Measurements from ENCODE around the gene SETBP1. TPM values are rescaled to one million over a fixed set of nuclear protein-coding genes. Genes with fewer than 3 reads are reported as not detected.

SETBP1 gene
- total RNA-seq, 1 experiment from 2014 or later = 0.05 TPM

DNA sequence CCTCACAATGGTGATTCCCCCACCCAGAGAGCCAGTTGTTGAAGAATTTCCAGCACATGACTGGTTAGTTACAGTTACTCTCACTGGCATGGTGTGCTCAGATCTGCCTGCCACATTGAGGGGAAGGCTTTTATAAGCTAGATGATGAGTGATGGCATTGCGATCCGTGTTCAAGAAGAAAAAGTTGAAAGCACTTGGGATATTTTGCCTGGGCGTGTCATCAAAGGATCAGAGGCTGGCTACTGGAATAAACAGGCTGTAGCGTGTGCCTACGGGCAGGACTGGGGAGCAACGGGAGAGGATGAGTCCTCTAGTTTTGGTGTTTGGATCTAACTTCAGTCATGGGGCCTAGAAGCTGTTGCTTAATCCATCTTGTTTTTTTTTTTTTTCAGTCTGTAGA lies 175.0 kb downstream of the SETBP1 start:
- ChIA-PET RAD21 (ENCODE audit: low non-redundant PET in 1 of 2, low total read pairs in 2 of 2, uncharacterized antibody in 2 of 2, unreplicated experiment in 2 of 2) (no interaction called here), POLR2A (no interaction called here), CTCF (no interaction called here)
- Histone ChIP-seq H2AFZ (ENCODE audit: low read depth, low read length, poor library complexity, severe bottlenecking) (no peak overlapping the region), H3K27ac (ENCODE audit: low read depth, low read length) (no peak overlapping the region), H3K36me3 (ENCODE audit: control insufficient read depth in 1 of 2, insufficient read depth in 2 of 2, low read length in 2 of 2) (no peaks in the 10 kb centered on the region), H3K4me3 (replicated peaks in 1 of 2; ENCODE audit: low read depth in 1 of 2, low read length in 2 of 2) (no peak overlapping the region), H3K9me3 (ENCODE audit: control insufficient read depth in 1 of 2, insufficient read depth in 1 of 2, low read depth in 1 of 2, low read length in 2 of 2) (peaks cover 10 to 21% of the 10 kb centered on the region in 2 experiments; a peak in 2 of 4 replicates), H3K4me2 (ENCODE audit: low read length) (no peak overlapping the region), H3K9ac (ENCODE audit: low read length) (no peak overlapping the region), H4K20me1 (ENCODE audit: insufficient read depth) (no peaks in the 10 kb centered on the region), H3K27me3 (ENCODE audit: insufficient read depth, low read length) (no peaks in the 10 kb centered on the region), H3K4me1 (ENCODE audit: control insufficient read depth in 1 of 2, insufficient read depth in 2 of 2, low read length in 2 of 2) (no peaks in the 10 kb centered on the region), H3K9me2 (ENCODE audit: insufficient read depth) (no peaks in the 10 kb centered on the region), H3K79me2 (ENCODE audit: insufficient read depth, low read length) (no peaks in the 10 kb centered on the region)
- BruUV-seq (replicated peaks) = no TSS peak
- ATAC-seq (no peak), DNase-seq (ENCODE audit: low read depth, low spot score) (no peak)
- no peak for TF ChIP-seq ZNF274 (IDR thresholded peaks at IDR 0.05; ENCODE audit: low read depth, low read length)
- no peak for TF ChIP-seq EGR1 (IDR thresholded peaks at IDR 0.05; ENCODE audit: low read depth)
- no peak for TF ChIP-seq CEBPB (IDR thresholded peaks at IDR 0.05; ENCODE audit: low read depth)
- TF ChIP-seq ZFX (IDR thresholded peaks at IDR 0.05) = no peak
- no peak for TF ChIP-seq CBX3 (IDR thresholded peaks at IDR 0.05; ENCODE audit: low read depth)
- TF ChIP-seq POLR2AphosphoS5 (IDR thresholded peaks at IDR 0.05; ENCODE audit: low read depth, low read length) = no peak
- TF ChIP-seq ELF1 (IDR thresholded peaks at IDR 0.05; ENCODE audit: borderline replicate concordance, low read depth) = no peak
- intact Hi-C loops (cut with micrococcal nuclease) = no loop called here

DNA sequence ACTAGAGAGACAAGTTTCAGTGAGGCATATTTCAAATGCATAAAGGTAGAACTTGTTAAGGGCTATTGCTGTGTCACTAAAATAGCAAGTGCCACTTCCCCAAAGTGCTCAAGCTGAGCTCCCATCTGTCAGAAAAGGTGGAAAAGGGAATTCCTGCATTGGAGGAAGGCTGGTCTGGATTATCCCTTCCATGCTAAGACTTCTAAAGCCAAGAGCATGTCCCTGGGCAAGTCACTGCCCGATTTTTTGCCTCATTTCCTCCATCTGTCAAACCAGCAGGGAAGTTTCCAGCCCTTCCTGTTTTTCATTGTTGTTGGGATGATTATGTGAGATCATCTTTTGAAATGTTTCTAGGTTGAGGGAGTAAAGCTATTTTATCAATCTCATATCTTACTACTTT lies 175.5 kb downstream of the SETBP1 start:
- ATAC-seq (no peak), DNase-seq (ENCODE audit: low read depth, low spot score) (no peak)
- H3K27me3 ChIP-seq (ENCODE audit: insufficient read depth, low read length) = no peaks in the 10 kb centered on the region
- no peaks in the 10 kb centered on the region for H3K4me1 ChIP-seq (ENCODE audit: control insufficient read depth in 1 of 2, insufficient read depth in 2 of 2, low read length in 2 of 2)
- no peaks in the 10 kb centered on the region for H3K79me2 ChIP-seq (ENCODE audit: insufficient read depth, low read length)
- no TSS peak for BruUV-seq (replicated peaks)
- H3K9me2 ChIP-seq (ENCODE audit: insufficient read depth) = no peaks in the 10 kb centered on the region
- intact Hi-C loops (cut with micrococcal nuclease) = no loop called here
- CTCF ChIA-PET = no interaction called here
- RAD21 ChIA-PET (ENCODE audit: low non-redundant PET in 1 of 2, low total read pairs in 2 of 2, uncharacterized antibody in 2 of 2, unreplicated experiment in 2 of 2) = no interaction called here
- H3K4me2 ChIP-seq (ENCODE audit: low read length) = no peak overlapping the region
- no peak overlapping the region for H3K4me3 ChIP-seq (replicated peaks in 1 of 2; ENCODE audit: low read depth in 1 of 2, low read length in 2 of 2)
- TF ChIP-seq CBX3 (IDR thresholded peaks at IDR 0.05; ENCODE audit: low read depth) (no peak), ZNF274 (IDR thresholded peaks at IDR 0.05; ENCODE audit: low read depth, low read length) (no peak)
- H3K9ac ChIP-seq (ENCODE audit: low read length) = no peak overlapping the region
- no peak overlapping the region for H3K27ac ChIP-seq (ENCODE audit: low read depth, low read length)
- H2AFZ ChIP-seq (ENCODE audit: low read depth, low read length, poor library complexity, severe bottlenecking) = no peak overlapping the region
- POLR2A ChIA-PET = no interaction called here
- H4K20me1 ChIP-seq (ENCODE audit: insufficient read depth) = no peaks in the 10 kb centered on the region
- H3K36me3 ChIP-seq (ENCODE audit: control insufficient read depth in 1 of 2, insufficient read depth in 2 of 2, low read length in 2 of 2) = no peaks in the 10 kb centered on the region
- H3K9me3 ChIP-seq (ENCODE audit: control insufficient read depth in 1 of 2, insufficient read depth in 1 of 2, low read depth in 1 of 2, low read length in 2 of 2) = peaks cover 10 to 21% of the 10 kb centered on the region in 2 experiments; a peak in 2 of 4 replicates
